HG02852 (cell line): ENCODE results near the gene SLC34A2.
"Not testable (repeated sequence)": the region's sequence is repeated elsewhere in the genome, so short reads cannot be mapped to it uniquely, and the experiment has no call there.

Source experiments
- ATAC-seq: cut with Tn5 transposase; IDR thresholded peaks from one replicate; pipeline ENCODE4 v1.9.1; 2021; ENCODE audit warnings: mild to moderate bottlenecking, moderate library complexity; ENCODE audit not compliant: unreplicated experiment

Gene SLC34A2

DNA sequence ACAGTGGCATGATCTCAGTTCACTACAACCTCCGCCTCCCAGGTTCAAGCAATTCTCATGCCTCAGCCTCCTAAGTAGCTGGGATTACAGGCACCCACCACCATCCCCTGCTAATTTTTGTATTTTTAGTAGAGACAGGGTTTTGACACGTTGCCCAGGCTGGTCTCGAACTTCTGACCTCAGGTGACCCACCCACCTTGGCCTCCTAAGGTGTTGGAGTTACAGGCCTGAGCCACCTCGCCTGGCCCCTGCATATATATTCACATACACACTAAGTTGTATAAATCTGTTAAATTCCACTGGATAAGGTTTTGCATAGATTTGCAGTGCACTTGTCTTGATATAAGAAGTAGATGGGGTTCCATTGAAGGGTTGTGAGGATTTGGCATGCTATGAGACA lies 5.8 kb downstream of the SLC34A2 start:
- not testable (repeated sequence) for ATAC-seq

DNA sequence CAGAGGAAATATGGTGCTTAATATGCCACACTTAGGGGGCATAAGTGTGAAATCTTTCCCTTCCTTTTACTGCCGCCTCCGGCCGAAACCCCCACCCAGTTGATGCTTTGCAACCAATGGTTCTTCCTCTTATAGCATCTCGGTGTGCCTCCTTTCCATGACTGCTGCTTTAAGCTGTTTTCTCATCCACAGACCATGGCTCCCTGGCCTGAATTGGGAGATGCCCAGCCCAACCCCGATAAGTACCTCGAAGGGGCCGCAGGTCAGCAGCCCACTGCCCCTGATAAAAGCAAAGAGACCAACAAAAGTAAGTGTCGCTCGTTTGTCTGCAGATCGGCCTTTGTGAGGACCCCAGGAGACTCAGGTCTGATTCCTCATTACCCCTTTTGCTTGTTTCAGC lies 6.7 kb downstream of the SLC34A2 start:
- ATAC-seq, result no peak

DNA sequence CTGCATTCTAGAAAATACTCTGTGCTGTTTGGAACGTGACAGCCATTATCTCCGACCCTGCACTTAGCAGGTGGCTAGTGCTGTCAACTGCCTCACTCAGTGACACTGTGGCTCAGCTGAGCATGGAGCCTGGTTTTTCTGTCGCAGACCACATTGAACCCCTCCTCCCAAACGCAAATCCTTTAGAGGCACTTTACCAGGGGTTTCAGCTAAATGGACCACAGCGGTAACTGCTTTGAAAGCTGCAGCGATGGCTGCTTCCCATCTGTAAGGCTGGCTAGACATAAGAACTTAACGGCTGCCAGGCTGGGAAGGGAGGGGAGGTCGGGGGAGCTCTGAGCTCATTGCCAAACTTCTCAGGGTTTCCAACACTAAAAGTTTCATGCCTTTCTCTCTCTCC lies 8.1 kb downstream of the SLC34A2 start:
- no peak for ATAC-seq

DNA sequence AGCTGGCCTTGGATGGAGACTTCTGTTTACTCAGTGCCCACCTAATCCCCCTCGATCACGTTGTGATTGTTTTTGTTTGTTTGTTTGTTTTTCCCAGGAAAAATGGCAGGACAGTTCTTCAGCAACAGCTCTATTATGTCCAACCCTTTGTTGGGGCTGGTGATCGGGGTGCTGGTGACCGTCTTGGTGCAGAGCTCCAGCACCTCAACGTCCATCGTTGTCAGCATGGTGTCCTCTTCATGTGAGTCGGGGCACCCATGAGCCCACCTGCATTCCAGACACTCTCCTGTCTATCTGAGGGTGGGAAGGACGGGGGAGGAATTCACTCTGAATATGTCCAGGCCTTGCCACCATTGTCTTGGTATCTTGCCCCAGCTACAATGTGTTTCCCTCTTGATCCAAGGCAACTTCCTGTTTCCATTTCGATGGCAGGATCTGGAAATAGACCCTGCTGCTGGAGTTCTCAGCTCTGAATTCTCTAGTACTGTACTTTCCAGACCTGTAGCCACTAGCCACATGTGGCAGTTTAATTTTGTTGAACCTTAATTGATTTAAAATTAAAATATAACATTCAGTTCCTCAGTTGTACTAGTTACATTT lies 10.5 kb downstream of the SLC34A2 start:
- ATAC-seq, result no peak

DNA sequence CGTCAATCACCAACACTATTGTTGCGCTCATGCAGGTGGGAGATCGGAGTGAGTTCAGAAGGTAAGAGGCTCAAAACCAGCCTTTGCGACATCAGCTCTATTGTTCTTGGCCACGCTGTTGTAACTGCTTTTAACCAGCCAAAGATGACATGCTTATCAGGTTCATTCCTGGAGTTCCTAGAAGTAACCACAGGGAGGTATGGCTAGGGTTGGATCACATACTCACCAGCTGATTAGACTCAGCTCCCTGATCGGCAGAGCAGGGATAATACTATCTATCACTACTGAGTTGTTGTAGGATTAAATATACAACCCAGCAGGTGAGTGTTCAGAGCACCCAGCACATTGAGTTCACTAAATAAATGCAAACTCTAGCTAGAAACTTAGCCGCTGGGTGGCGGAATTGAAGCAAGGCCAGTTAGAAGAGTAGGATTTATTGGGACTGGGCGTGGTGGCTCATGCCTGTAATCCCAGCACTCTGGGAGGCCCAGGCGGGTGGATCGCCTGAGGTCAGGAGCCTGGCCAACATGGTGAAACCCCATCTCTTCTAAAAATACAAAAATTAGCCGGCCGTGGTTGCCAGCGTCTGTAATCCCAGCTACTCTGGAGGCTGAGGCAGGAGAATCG lies 12.4 kb downstream of the SLC34A2 start:
- no peak for ATAC-seq

DNA sequence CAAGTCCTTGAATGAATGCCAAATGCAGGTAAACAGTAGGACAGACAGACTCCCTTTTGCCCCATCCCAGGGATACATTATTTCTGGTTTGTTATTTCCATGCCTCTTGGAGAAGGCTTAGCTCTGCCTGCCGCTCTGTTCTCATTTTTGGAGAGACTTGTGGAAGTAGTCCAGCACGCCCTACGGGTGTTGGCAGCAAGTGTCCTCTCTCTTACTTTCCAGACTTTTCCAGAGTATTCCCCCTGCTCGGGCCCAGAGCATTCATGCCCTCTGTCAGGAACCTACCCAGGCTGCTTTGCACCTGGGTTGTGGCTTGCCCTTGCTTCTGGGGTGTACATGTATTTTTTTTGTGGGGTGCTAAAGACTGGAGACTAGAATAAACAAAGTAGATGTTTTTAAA lies 15.3 kb downstream of the SLC34A2 start:
- no peak for ATAC-seq

DNA sequence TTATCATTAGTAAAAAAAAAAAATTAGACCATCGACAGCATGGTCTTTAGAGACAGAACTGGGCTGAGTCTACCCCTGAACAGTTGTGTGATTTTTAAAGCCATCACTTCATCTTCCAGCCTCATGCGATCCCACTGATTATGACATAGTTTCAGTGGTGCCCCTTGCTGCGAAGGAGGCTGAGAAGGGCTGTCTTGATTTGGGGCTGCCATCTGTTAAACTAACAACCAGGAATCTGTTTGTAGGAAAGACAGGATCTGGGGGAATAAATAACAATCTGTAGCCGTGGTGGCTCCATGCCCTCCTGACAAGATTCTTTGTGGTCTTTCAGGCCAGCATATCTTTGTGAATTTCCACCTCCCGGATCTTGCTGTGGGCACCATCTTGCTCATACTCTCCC lies 17.1 kb downstream of the SLC34A2 start:
- no peak for ATAC-seq

DNA sequence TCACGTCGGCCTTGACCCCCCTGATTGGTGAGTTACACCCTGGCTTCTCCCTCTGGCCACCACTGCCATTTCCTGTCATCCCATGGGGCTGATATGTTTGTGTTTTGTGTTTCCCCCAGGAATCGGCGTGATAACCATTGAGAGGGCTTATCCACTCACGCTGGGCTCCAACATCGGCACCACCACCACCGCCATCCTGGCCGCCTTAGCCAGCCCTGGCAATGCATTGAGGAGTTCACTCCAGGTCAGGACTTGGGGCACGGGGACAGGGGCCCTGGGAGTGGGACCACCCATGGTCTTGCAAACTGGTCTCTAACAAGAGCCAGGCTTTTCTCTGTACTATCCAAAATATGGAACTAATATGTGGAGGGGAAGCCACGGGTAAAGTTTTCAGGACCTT lies 18.7 kb downstream of the SLC34A2 start:
- no peak for ATAC-seq

DNA sequence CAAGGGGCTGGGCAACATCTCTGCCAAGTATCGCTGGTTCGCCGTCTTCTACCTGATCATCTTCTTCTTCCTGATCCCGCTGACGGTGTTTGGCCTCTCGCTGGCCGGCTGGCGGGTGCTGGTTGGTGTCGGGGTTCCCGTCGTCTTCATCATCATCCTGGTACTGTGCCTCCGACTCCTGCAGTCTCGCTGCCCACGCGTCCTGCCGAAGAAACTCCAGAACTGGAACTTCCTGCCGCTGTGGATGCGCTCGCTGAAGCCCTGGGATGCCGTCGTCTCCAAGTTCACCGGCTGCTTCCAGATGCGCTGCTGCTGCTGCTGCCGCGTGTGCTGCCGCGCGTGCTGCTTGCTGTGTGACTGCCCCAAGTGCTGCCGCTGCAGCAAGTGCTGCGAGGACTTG lies 20.6 kb downstream of the SLC34A2 start:
- ATAC-seq, result no peak

DNA sequence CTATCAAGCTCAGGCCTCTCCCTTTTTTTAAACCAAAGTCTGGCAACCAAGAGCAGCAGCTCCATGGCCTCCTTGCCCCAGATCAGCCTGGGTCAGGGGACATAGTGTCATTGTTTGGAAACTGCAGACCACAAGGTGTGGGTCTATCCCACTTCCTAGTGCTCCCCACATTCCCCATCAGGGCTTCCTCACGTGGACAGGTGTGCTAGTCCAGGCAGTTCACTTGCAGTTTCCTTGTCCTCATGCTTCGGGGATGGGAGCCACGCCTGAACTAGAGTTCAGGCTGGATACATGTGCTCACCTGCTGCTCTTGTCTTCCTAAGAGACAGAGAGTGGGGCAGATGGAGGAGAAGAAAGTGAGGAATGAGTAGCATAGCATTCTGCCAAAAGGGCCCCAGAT lies 21.5 kb downstream of the SLC34A2 start:
- no peak for ATAC-seq

DNA sequence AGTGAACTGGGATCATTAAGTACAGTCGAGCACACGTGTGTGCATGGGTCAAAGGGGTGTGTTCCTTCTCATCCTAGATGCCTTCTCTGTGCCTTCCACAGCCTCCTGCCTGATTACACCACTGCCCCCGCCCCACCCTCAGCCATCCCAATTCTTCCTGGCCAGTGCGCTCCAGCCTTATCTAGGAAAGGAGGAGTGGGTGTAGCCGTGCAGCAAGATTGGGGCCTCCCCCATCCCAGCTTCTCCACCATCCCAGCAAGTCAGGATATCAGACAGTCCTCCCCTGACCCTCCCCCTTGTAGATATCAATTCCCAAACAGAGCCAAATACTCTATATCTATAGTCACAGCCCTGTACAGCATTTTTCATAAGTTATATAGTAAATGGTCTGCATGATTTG lies 22.3 kb downstream of the SLC34A2 start:
- ATAC-seq, result no peak

DNA sequence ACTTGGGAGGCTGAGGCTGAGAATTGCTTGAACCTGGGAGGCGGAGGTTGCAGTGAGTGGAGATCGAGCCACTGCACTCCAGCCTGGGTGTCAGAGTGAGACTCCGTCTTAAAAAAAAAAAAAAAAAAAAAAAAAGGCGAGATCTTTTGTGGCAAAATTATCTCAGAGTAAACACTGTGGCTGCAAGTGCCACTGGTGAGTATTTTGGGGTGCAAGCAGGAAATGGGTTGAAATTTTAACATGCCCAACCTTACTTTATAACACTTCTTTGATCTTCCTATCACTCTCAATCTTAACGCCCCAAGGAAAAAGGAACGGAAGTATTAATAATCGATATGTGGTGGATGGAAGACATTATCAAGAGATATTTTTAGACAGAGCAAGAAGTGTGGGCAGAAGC lies 32.1 kb downstream of the SLC34A2 start:
- no peak for ATAC-seq

DNA sequence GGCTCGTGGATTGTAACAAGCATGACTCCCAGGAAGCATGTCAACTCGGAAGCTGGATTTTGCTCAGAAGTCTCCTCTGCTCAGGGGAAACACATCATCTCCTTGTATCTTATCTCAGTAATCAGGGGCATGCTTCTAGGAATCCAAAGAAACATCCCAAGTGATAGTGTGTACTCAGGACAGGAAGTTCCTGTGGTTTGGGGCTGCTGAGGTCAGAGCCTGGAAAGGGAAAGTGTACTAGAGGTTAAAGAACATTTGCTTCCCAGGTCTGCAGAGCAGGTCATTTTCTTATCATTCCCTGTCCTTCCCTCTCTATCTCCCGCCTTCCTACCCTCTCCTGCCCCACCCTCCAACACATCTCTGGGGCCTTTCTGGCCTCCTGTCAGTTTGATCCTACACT lies 38.8 kb downstream of the SLC34A2 start:
- no peak for ATAC-seq

DNA sequence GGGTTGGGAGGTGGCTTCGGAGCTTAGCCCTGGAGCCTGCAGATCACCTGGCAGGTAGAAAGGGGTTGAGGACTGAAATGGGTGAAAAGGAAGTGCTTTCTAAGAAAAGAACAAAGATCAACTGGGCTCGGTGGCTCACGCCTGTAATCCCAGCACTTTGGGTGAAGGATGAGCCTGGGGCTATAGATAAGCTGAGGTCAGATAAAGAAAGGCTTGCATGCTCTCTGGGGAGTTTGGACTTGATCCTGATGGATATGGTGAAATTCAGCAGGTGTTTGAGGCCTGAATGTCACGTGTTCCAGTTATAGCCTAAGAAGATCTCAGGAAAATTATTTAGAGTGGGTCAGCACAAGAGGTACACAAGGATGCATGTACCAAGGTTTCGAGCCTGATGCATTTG lies 40.8 kb downstream of the SLC34A2 start:
- ATAC-seq, result no peak

DNA sequence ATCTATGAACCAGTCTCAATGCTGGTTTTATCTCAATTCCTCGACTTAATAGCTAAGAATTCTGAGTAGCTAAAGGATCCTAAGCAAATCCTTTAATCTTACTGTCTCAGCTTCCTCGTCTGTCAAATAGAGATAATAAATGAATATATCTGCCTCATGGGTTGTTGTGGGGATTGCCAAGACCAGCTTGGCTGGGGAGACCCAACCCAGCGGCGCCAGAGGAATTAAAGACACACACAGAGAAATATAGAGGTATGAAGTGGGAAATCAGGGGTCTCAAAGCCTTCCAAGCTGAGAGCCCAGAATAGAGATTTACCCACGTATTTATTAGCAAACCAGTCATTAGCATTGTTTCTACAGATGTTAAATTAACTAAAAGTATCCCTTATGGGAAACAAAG lies 41.9 kb downstream of the SLC34A2 start:
- no peak for ATAC-seq

DNA sequence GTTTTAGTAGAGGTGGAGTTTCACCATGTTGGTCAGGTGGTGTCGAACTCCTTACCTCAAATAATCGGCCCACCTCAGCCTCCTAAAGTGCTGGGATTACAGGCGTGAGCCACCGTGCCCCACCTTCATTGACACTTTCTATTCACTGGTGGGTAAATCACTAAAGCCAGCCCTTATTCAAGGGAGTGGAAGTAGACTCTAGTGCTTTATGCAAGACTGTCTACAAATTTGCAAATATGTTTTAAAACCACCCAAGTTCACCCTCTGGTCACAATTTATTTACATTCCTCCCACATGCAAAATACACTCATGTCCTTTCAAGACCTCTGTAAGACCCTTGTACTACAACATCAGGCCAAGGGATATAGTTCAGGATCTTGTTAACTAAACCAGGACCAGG lies 45.0 kb downstream of the SLC34A2 start:
- no peak for ATAC-seq

DNA sequence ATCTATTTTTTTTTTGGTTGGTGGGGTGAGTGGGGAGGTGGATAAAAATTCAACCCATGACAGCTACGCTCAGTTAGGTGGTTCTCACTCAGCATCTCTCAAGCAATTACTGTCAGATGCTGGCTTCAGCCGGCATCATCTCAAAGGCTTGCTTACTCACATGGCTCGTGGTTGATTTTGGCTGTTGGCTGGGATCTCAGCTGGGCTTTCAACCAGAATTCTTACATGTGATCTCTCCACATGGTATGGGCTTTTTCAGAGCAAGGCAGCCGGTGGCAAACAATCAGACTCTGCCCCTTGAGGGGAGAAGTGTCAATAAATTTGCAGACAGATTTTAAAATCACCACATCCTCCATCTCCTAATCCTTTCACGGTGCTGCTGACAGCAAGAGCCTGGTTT lies 47.2 kb downstream of the SLC34A2 start:
- no peak for ATAC-seq

DNA sequence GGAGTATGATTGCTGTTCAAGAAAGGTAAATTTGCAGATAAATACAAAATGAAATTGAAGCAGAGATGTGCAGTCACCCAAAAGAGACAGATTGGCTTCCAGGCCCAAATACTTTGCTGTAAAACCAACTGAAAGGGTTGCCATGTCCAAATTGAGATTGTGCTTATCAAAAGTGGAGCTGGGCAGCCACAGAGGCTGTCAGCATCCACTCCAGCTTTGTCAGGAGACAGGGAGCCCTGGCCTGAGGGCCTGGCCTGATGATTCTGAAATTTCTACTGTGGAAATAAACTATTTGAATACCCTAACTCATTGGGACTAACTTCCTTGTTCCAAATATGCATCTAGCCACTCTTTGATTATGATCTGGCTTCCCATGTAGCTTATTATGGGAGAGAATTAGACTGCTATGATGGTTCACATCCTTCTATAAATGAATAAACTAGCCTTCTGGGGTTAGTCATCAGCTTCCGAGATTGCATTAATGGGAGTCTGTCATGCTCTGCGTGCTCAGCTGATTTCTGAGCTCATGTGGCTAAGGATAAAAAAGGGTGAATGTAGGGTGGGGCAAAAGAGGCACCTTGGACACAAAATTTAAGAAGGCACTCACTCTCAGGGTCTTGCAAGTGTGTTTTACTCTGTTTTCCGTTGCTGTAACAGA lies 48.2 kb downstream of the SLC34A2 start:
- no peak for ATAC-seq

DNA sequence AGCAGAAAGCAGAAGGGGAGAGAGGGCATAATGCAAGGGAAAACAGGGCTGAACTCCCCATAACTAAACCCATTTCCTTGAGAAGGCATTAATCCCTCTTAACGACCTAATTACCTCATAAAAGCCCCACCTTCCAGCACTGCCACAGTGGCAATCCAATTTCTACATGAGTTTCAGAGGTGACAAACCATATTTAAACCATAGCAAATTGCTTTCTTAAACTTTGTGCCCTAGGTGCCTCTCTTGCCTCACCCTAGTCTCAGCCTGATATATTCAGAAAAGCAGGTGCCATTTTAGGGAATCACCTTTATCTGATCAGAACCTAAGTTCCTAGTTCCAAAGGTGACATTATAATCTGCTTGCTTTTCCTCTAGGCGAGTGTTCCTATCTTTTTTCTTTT lies 48.9 kb downstream of the SLC34A2 start:
- no peak for ATAC-seq

DNA sequence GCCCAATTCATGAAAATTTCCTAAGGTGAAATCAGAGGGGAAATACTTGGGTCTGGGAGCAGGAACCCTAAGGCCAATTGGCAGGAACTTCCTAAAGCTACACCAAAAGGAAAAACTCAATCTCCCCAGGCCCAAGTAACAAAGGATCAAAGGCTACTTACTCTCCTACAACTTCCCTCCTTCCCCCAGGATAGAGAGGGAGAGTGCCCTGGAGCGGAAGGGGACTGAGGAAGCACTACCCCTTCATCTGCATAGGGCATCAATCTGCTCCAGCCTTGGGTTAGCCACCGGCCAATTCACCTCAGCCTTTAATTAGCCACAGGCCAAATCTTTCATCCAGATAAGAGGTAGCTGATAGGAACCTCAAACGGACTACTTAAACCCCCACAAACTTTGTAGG lies 55.0 kb downstream of the SLC34A2 start:
- no peak for ATAC-seq

DNA sequence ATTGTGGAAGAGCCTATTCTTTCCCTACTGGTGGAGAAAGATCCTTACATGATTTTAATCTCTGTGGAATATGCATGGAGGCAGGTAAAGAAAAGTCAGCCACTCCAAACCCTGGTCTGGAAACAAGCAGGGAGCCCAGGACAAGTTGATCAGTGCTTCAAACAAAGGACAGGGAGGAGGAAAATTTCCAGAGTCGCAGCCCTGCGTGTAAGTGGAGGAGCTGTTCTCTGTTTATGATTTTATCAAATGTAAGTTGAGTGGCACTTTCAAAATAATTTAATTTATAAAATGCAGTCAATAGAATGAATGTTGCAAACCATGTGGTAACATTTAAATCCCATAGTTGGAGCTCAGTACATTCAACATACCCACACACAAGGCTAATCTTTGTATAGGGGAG lies 57.0 kb downstream of the SLC34A2 start:
- no peak for ATAC-seq

DNA sequence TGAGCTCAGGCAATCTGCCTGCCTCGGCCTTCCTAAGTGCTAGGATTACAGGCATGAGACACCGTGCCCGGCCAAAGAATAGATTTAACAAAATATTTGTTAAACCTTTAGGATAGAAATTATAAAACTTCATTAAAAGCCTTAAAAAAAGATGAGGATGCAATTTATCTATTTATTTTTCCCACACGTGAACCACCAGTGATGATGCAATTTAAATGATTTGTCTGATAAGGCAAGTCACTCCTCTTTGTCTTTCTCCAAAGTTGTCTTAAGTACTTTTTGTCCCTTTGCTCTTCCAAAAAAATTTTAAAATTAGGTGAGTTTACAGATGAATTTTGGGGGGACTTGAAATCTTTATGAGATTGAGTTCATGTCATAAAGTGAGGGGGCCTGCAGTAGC lies 58.2 kb downstream of the SLC34A2 start:
- no peak for ATAC-seq

DNA sequence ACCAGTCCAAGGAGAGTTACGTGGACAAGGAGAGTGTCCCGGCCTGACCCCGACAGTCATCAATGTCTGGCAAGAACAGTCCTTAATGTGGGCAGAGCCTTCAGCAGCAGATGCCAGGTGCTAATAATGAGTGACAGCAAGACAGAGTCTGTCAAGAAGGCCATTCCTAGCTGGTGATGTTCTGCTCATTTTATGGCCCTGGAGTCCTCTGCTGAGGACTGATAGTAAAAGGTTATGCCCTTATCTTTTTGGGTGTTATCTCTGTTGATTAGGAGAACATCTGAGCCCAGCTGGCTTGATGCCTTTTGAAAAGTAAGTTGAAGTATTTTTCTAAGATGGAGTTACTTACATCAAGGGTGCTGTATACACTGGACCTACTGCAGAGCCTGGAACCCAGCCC lies 67.3 kb downstream of the SLC34A2 start:
- no peak for ATAC-seq
